MM.1S (cell line): ENCODE data around the gene POPDC2.

Experiments used
- DNase-seq: peaks from one replicate; pipeline ENCODE4 v3.0.0-alpha.2; 2015
- H2AFZ ChIP-seq: fragments of 300-600 bp; sonication (generic); 2 replicates; pipeline ENCODE4 v1.6.0; 2016; ENCODE audit warnings: antibody characterized with exemption, low read length
- H3F3A ChIP-seq: fragments of 300-600 bp; sonication (generic); 2 replicates; pipeline ENCODE4 v1.6.1; 2016; ENCODE audit warnings: mild to moderate bottlenecking, antibody characterized with exemption, low read length, moderate library complexity, mixed read lengths; ENCODE audit not compliant: insufficient read depth
- H3K27ac ChIP-seq: fragments of 300-600 bp; sonication (generic); 2 replicates; pipeline ENCODE4 v1.5.1; 2016; ENCODE audit warnings: mild to moderate bottlenecking, low read length
- H3K27me3 ChIP-seq: fragments of 300-600 bp; sonication (generic); replicated peaks from 2 replicates; pipeline ENCODE4 v1.6.0; 2016; ENCODE audit warnings: low read length; ENCODE audit not compliant: insufficient read depth
- H3K36me3 ChIP-seq: fragments of 300-600 bp; sonication (generic); replicated peaks from 2 replicates; pipeline ENCODE4 v1.6.1; 2016; ENCODE audit warnings: mild to moderate bottlenecking, low read length, mixed read lengths; ENCODE audit not compliant: insufficient read depth
- H3K4me1 ChIP-seq: fragments of 300-600 bp; sonication (generic); 2 replicates; pipeline ENCODE4 v1.6.1; 2016; ENCODE audit warnings: low read length, mixed read lengths
- H3K4me2 ChIP-seq: fragments of 300-600 bp; sonication (generic); 2 replicates; pipeline ENCODE4 v1.6.0; 2016; ENCODE audit warnings: low read depth, low read length
- H3K4me3 ChIP-seq: fragments of 300-600 bp; sonication (generic); 2 replicates; pipeline ENCODE4 v1.5.1; 2016; ENCODE audit warnings: low read length, mixed read lengths
- H3K79me2 ChIP-seq: fragments of 300-600 bp; sonication (generic); 2 replicates; pipeline ENCODE4 v1.6.1; 2016; ENCODE audit warnings: mixed run types, low read length, mixed read lengths
- H3K9ac ChIP-seq: fragments of 300-600 bp; sonication (generic); 2 replicates; pipeline ENCODE4 v1.6.1; 2016; ENCODE audit warnings: low read length, mixed read lengths
- H3K9me2 ChIP-seq: fragments of 300-600 bp; sonication (generic); replicated peaks from 2 replicates; pipeline ENCODE4 v1.6.1; 2016; ENCODE audit warnings: mild to moderate bottlenecking, low read length, mixed read lengths; ENCODE audit not compliant: insufficient read depth
- H3K9me3 ChIP-seq: fragments of 300-600 bp; sonication (generic); replicated peaks from 2 replicates; pipeline ENCODE4 v1.6.1; 2016; ENCODE audit warnings: mild to moderate bottlenecking, low read length, mixed read lengths; ENCODE audit not compliant: insufficient read depth
- H4K20me1 ChIP-seq: fragments of 300-600 bp; sonication (generic); 2 replicates; pipeline ENCODE4 v1.6.1; 2016; ENCODE audit warnings: mild to moderate bottlenecking, low read length, moderate library complexity, mixed read lengths; ENCODE audit not compliant: insufficient read depth
- CTCF ChIP-seq: fragments of 300-600 bp; sonication (generic); IDR thresholded peaks from 2 replicates; pipeline ENCODE4 v1.5.1; 2016; ENCODE audit warnings: antibody characterized with exemption, low read length, mixed read lengths
- EZH2 ChIP-seq: fragments of 300-600 bp; sonication (generic); optimal IDR thresholded peaks from 2 replicates; pipeline ENCODE3; 2017; ENCODE audit warnings: low read depth, mild to moderate bottlenecking, antibody characterized with exemption, low read length, mixed read lengths
- EZH2phosphoT487 ChIP-seq: fragments of 300-600 bp; sonication (generic); IDR thresholded peaks from 2 replicates; pipeline ENCODE4 v1.6.1; 2018; ENCODE audit warnings: antibody characterized with exemption, low read length

POPDC2 gene

GRCh38 chr3:119620899-119621298, 39.5 kb downstream of the POPDC2 start:
- Histone ChIP-seq H3K4me1 (peaks cover 4% of the 10 kb centered on the region; the same call in 1 of the 2 replicates), H3K27ac (no peak overlapping the region), H3K9ac (no peak overlapping the region), H3K79me2 (no peaks in the 10 kb centered on the region), H3F3A (no peaks in the 10 kb centered on the region), H3K4me3 (no peak overlapping the region), H3K4me2 (no peak overlapping the region), H3K27me3 (no peaks in the 10 kb centered on the region), H3K9me2 (no peaks in the 10 kb centered on the region), H2AFZ (no peak overlapping the region), H4K20me1 (no peaks in the 10 kb centered on the region), H3K9me3 (no peaks in the 10 kb centered on the region), H3K36me3 (no peaks in the 10 kb centered on the region)
- DNase-seq: no peak
- TF ChIP-seq EZH2 (no peak), CTCF (no peak), EZH2phosphoT487 (no peak)

- Histone ChIP-seq H3K4me2 (no peak overlapping the region), H4K20me1 (no peaks in the 10 kb centered on the region), H3K9me2 (no peaks in the 10 kb centered on the region), H3K27me3 (no peaks in the 10 kb centered on the region), H3K4me1 (peaks cover 4% of the 10 kb centered on the region; the same call in 1 of the 2 replicates), H2AFZ (peak overlapping the region; percentile 27; the same call in 1 of the 2 replicates), H3K9ac (no peak overlapping the region), H3K27ac (no peak overlapping the region), H3K36me3 (no peaks in the 10 kb centered on the region), H3K79me2 (no peaks in the 10 kb centered on the region), H3K4me3 (no peak overlapping the region), H3K9me3 (no peaks in the 10 kb centered on the region), H3F3A (no peaks in the 10 kb centered on the region)
- DNase-seq: no peak
- TF ChIP-seq EZH2phosphoT487 (no peak), CTCF (peak; percentile 20), EZH2 (no peak)
Measured at GRCh38 chr3:119619094-119619493, 41.3 kb downstream of the POPDC2 start.

GRCh38 chr3:119616056-119616455, 44.3 kb downstream of the POPDC2 start:
- H3K79me2 ChIP-seq: no peaks in the 10 kb centered on the region
- H3K4me1 ChIP-seq: peaks cover 11% of the 10 kb centered on the region
- no peak for DNase-seq
- H3K4me2 ChIP-seq: no peak overlapping the region
- no peaks in the 10 kb centered on the region for H4K20me1 ChIP-seq
- no peak overlapping the region for H2AFZ ChIP-seq
- no peaks in the 10 kb centered on the region for H3F3A ChIP-seq
- no peaks in the 10 kb centered on the region for H3K9me3 ChIP-seq
- no peaks in the 10 kb centered on the region for H3K36me3 ChIP-seq
- TF ChIP-seq EZH2 (no peak), EZH2phosphoT487 (no peak), CTCF (no peak)
- no peak overlapping the region for H3K9ac ChIP-seq
- no peak overlapping the region for H3K4me3 ChIP-seq
- no peaks in the 10 kb centered on the region for H3K9me2 ChIP-seq
- H3K27me3 ChIP-seq: no peaks in the 10 kb centered on the region
- no peak overlapping the region for H3K27ac ChIP-seq
